ENCODE results near the gene CATSPER2. TPM values are rescaled to one million over a fixed set of nuclear protein-coding genes. Genes with fewer than 3 reads are reported as not detected.
"Not testable (repeated sequence)": the region's sequence is repeated elsewhere in the genome, so short reads cannot be mapped to it uniquely, and the experiment has no call there.

The CATSPER2 gene
- polyA plus RNA-seq (ENCODE audit: insufficient read depth in 1 of 5, insufficient read length in 5 of 5, low replicate concordance in 1 of 5), result 10 to 100 TPM in 1 of 5 donors, 1 to 10 TPM in 4; 7.7 to 13.2 (median 8.6) TPM
- long read RNA-seq, donor 1, result 0 reads
- long read RNA-seq, donor 2, result 0 reads
- long read RNA-seq, donor 3, result 0 reads
- long read RNA-seq, donor 4, result 0 reads
- long read RNA-seq, donor 5, result 0 reads
- long read RNA-seq, donor 6, partial matches to known transcripts, result 1,031 of 1,050 reads
- long read RNA-seq, donor 6, other reads (novel, unspliced or antisense), result 19 of 1,050 reads
- long read RNA-seq, donor 7, result 0 reads
- long read RNA-seq, donor 8, result 0 reads

DNA sequence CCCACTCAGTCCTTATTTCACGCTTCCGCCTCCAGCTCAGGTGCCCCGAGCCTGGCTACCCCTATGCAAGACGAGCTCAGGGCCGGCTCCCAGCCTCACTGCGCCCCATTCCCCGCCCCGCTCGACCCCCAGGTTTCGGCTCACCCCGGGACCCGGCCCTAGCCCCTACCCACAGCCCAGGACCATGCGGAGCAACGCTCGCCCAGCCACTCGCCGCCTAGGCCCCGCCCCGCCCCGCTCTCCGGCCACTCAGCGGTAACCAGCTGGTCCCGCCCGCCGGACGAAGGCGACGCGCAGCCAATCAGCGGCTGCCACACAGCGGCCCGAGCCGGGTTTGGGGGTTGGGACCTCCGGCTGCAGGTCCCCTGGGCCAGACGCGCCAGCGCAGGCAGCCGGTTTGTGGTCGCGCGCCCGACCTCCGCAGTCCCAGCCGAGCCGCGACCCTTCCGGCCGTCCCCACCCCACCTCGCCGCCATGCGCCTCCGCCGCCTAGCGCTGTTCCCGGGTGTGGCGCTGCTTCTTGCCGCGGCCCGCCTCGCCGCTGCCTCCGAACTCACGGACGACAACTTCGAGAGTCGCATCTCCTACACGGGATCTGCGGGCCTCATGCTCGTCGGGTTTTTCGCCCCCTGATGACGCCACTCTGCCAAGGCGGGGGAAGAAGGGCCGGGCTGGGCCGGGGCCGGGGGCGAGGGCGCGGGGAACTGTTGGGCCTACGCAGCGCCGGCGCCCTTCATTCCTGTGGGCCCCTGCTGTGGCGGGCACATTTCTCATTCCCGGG lies at the start of gene CATSPER2:
Gene CATSPER2 (minus strand): TSS at position 196 of the 781 bp plus-strand sequence. CDS start 783 bp downstream, outside the sequence.
- DNase-seq, result no peak

DNA sequence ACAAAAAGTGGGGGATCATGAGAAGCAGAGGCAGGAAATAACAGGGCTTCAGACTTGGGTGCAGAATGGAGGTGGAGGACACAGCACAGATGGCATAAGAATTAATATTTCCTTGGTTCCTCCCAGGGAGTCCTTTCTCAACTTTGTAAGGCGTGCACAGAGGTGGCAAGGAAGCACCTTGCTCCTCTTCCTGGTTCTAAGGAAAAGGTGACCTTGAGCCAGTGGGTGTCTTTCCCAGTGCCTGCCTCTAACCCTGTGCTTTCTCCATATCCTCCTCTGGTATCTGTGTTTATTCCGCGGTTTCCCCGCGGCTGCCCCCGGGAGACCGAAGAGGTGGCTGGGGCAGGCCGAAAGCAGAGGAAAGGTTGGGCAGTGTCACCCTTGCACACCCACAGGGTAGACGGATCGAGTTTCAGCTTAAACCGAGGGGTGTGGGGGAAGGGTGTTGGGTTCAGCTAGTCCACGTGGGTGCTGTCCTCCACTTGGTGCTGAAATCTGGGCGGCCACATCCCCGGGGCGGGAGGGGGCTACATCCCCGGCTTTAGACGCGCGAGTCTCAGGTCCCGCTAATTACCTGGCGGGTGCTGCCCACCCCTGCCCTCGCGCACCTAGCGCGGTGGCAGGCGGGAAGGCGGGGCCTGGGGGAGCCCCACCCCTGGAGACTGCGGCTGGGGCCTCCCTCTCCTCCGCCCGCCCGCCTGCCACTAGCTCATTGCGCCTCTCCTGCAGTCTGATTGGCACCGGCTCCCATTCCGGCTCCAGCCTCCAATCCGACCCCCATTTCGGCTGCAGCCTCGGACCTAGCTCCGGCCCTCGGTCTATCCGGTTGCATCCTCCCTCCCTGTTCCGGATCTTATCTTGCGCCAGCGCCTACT lies 44.7 kb upstream of the CATSPER2 start, which contains the start of gene CKMT1A:
Gene CKMT1A (plus strand): TSS at position 712 of the 875 bp plus-strand sequence. CDS start 192 bp downstream, outside the sequence.
- DNase-seq, result not testable (repeated sequence)

DNA sequence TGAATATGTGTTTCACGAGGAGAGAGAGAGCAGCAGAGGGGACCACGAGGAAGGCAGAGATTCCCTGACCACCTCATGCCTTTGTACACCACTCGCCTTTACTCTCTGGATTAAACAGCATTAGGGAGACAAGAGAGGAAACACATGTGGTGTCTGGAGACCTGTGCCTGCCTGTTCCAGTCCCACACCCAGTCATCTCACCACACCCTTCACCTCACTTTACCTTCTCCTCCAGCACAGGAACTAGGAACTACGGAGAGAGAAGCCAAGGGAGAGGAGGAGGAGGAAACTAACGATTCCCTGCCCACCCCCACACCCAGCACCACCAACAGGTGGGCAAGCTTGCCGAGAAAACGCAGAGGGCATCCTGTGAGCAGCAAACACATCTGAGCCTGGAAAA lies 44.0 kb upstream of the CATSPER2 start:
- DNase-seq, result not testable (repeated sequence)

DNA sequence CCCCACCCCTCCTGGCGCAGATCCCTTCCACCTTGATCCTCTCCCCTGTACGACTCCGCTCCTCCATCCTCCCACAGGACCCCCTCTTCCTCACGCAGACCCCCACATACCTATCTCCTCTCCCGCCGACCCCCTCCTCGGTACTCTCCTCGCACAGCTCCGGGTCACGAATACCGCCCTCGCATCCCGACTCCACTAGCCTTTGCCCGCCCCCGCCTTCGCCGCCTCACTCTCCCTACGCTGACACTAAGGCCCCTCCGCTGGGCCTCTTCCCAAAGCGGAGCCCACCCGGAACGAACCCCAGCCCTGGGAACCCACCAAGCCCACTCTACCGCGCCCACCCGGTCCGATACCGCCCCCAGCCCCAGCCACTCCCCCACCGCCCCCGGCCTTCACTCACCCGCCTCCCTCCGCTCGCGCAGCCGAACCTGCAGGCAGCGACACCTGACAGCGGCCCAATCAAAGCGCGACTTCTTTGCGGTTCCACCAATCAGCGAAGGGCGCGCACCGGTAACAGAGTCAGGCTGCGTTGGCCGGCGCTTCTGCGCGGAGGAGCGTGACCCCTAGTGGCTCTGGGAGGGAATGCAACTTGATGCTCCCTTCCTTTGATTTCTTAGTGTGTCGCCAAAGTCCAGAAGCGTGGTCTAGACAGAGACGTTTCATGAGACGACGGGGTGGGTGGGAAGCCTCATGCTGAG lies 41.1 kb upstream of the CATSPER2 start:
- not testable (repeated sequence) for DNase-seq

DNA sequence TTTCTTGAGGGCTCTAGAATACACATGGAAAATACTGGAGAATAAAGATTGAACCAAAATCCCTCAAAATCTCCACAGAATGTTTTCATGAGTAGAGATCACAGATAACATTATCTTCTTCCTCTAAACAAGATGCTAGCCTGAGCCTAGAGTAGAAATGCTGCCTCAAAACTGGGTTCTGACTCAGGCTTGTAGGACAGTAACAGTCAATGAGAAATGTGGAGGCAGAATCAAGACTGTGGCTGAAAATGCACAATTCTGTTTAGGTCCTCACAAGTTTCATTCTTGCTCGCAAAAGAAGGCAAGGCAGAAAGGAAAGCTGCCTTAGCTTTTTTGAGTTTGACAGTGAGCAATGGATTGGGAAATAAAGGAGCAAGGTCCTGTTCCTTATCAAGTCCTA lies 25.5 kb upstream of the CATSPER2 start:
- not testable (repeated sequence) for DNase-seq

DNA sequence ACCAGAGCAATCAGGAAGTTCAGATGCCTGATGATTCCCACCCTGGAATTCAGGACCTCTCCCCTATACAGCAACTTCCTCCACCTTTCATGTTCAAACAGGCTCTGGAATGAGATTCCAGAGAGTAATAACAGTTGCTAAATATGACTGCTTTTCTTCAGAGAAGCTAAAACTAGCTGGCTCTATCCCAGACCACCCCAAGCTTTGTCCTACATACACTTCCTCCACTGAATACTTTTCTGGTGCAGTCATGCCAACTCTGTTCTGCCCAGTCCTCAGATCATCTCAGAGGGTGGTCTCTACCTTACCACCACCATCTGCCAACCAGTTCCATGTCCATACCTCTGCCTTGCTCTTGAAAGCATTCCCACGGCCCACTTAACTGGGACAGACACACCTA lies 17.5 kb upstream of the CATSPER2 start:
- not testable (repeated sequence) for DNase-seq

DNA sequence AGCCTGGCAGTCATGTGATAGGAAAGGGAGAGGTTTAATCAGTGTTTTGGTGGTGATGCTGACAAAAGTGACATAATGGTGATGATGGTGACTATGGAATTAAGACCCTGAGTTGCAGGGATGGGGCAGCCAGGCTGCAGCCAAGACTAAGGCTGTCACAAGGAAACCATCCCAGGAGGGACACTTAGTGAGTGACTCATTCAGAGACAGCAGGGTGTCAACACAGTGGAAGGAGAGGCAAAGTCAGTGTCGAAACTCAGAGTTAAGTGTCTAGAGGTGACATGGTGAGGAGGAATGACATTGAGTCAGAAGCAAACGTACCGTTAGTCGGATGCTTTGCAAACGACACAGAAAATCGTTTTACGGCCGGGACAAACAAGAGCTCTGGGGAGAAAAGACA lies 14.7 kb upstream of the CATSPER2 start:
- DNase-seq, result not testable (repeated sequence)

DNA sequence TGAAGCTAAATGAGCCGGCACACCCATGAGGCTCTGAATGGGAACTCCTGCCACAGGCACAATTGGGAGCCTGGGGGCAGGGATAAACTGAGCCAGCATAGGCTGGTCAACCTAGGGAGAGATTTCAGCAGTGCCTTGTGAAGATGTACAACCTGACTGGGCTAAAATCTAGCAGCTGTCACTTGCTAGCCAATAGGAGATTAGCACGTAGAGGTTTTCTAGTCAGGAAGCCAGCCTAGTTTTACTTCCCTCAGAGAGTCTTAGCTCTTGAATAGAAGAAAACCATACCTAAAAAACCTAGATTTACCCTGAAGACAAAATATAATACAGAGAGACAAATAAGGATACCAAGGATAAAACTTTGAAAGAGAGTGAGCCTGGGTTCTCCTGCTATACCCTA lies 13.6 kb upstream of the CATSPER2 start:
- not testable (repeated sequence) for DNase-seq

DNA sequence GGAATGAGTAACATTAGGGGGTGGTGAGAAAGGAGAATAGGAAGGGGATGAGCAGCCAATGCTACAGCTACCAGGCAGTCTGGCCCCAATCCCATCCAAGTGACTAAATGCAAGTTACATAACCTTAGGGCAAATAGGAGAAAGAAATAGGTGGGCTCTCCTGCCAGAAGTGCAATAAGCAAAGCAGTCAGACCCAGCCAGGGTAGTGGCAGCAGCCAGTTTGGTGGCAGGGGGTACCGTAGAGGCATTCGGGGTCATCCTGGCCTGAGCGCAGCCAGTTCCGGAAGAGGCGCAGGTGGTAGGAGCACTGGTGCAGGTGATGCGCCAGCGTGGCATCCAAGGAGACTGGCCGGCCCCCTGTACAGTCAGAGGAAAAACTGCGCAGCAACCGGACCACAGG lies 11.1 kb upstream of the CATSPER2 start:
- DNase-seq, result not testable (repeated sequence)

DNA sequence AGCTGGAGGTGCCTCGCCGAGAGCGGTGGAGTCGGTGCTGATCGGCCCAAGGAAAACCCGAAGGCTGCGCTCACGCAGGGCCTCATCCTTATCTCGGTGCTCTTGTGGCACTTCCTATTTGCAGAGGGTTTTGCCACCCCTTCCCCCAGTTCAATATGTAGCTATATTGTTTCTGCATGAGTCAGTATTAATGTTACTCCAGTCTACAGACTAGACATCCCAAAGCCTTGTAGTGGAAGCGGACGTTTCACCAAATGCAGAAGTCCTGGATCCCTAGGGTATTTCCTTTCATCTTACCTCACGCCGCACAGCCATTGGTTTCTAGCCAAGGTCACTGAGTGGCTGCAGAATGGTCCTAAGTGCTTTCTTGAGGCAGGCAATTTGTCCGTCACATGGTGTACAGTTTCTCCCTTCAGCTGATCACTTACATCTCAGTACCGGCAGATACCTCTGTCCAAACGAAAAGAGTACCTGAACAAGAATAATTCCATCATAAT lies 834 bp upstream of the CATSPER2 start:
- not testable (repeated sequence) for DNase-seq

DNA sequence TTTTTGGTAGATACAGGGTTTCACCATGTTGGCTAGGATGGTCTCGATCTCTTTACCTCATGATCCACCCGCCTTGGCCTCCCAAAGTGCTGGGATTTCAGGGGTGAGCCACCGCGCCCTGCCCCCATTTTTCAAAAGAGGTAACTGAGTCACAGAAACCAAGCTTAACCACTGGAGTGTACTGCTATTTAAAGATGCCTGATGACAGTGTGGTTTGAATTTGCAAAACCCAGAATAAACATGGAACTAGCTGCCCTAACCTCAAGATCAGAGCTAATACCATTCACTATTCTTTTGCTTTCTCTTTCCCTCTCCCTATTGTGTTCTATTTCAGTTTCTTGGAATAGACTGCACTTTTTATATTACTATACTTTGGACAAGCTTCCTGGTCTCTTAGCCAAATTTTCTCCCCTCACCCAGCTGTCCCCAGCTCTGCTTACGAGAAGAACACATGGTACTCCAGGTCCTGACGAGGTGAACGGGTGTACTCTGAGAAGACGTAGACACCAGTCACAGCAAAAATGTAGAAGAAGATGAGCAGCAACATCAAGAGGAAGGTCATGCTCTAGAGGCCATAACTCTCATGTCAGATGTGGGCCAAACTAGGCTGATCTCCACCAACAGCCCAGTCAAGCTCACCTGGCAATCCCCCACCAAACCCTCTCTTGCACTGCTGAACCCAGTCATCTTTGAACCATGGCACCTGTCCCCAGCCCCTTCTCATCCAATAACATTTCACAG lies 10.0 kb downstream of the CATSPER2 start:
- DNase-seq, result not testable (repeated sequence)

DNA sequence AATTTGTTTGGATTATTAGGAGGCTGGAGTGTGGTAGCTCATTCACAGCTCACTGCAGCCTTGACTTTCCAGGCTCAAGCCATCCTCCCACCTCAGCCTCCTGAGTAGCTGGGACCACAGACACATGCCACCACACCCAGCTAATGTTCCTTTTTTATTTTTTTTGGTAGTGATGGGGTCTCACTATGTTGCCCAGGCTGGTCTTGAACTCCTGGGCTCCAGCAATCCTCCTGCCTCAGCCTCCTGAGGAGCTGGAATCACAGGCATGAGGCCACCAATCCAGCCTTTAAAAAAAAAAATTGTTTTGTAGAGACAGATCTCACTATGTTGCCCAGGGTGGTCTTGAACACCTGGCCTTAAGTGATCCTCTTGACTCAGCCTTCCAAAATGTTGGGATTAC lies 21.7 kb downstream of the CATSPER2 start:
- not testable (repeated sequence) for DNase-seq

DNA sequence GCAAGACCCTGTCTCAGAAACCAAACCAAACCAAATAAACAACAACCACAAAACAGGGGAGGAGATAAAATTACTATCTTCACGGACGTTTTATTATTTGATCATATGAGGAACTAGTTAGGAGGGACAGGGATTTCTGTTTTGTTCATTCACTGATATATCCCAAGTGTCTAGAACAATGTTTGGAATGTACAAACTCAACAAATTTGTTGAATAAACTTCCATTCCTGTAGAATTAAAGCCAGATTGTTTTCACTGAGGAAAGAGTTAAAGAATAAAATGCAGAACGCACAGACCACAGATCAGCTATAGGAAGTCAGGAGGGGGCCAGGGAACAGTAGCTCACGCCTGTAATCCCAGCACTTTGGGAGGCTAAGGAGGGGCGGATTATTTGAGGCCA lies 23.5 kb downstream of the CATSPER2 start:
- DNase-seq, result no peak

DNA sequence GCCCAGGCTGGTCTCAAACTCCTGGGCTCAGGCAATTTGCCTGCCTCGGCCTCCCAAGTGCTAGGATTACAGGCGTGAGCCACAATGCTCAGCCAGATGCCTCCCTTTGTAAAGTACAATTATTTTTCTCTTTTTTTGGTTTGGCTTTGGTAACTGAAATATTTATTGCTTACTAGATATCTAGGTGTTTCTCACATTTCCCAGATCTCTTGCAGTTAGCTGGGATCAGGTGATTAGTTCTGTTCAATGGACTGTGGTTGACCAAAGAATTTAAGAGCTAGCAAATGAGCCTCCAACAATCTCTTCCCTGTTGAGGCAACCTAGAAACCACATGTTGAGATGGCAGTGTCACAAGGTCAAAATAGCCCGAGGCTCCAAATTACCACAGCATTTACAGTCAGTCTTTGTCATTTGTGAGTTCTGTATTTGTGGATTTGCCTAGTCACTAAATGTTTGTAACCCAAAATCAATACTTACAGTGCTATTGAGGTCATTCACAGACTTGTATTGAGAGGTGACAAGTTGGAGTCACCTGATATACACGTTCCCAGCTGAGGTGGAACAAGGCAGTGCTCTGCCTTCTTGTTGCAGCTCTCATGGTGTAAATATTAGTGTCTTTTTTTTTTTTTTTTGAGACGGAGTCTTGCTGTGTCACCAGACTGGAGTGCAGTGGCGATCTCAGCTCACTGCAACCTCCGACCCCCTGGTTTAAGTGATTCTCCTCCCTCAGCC lies 26.4 kb downstream of the CATSPER2 start:
- not testable (repeated sequence) for DNase-seq

DNA sequence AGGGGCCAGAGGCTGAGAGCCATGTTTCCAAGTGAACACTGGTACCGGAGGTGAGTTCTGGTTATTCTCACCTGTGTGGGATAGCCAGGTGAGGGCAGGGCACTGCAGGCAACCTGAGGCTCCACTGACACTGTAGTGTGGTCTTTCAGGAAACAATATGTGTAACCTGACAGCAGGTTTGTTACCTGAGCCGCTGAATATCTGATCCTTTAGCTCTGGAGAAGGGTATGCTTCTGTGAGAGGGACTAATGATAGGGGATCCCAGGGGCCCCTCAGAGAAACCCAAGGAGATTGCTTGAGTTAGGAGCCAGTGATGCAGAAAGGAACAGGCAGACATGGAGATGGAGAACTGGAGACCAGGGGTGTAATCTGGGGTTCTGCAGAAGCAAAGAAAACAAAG lies 29.9 kb downstream of the CATSPER2 start, which contains the start of gene STRC:
Gene STRC (minus strand): TSS at position 101 of the 400 bp plus-strand sequence. CDS start 78 bp downstream, at position 23.
- not testable (repeated sequence) for DNase-seq

DNA sequence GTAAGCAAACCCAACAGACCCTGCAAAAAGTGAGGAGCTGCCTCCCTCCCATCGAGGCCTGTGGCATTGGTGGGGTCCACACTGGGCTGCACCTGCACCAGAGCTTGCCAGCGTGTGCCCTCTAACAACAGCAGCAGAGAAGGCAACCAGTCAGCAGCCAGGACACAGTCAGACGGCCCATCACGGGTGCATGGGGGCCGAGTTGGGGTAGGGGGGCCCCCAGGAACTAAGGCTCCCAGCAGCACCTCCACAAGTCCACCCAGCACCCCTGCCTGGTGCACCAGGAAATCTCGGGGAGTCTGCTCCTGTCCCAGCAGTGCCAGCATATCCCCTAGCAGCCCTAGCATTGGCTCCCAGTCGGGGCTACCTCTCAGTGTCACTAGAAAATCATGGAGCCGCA lies 30.9 kb downstream of the CATSPER2 start:
- not testable (repeated sequence) for DNase-seq

DNA sequence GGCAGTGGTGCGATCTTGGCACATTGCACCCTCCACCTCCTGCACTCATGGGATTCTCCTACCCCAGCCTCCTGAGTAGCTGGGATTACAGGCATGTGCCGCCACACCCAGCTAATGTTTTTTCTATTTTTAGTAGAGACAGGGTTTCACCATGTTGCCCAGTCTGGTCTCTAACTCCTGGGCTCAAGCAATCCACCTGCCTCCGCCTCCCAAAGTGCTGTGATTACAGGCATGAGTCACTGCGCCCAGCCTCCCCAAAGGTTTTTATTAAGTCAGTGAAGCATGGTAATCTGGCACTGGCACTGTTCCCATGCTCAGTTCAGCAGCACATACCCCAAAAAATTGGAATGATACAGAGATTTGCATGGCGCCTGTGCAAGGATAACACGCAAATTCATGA lies 46.4 kb downstream of the CATSPER2 start:
- DNase-seq, result not testable (repeated sequence)

DNA sequence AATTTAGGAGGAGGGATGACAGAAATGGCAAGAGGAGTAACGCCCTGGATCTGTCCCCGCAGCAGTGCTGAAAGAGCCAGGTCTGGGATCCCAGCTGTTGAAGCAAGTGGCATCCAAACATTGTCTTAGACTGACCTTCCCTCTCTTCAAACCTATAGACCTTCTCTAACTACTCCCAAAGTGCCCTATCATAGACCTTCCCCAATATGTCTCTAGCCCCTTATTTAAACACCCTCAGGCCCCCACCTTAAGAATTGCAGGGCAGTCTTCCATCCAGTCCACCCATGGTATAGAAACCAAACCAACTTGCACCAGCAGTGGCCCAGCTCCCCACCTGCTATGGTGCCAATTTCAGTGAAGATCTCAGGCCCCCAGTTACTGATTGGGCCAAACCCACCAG lies 48.4 kb downstream of the CATSPER2 start:
- DNase-seq, result not testable (repeated sequence)

DNA sequence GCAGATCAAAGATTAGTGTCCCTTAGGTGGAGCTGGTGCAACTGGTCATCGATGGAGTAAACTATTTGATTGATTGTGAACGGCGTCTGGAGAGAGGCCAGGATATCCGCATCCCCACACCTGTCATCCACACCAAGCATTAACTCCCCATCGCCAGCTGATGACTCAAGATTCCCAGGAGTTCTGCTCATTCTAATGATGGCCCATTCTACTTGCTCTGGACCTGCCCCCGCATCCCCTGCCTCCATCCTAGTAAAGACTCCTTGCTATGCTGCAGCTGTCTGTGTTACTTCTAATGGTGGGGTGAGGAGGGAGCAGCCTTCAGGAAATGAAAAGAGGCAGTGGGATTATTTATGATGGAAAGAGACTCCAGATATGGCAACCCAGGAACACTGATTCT lies 49.5 kb downstream of the CATSPER2 start:
- DNase-seq, result not testable (repeated sequence)

Measured in right lung (tissue), 10 donors.